ENCODE data around the gene ZFP91.

Gene ZFP91

GRCh38 chr11:58592760-58593472, 14.1 kb downstream of the ZFP91 start:
- no peaks in the 10 kb centered on the region for H3K9me3 ChIP-seq (ENCODE audit: insufficient read depth, low read length)
- peaks cover 22% of the 10 kb centered on the region; the same call in 1 of the 2 replicates for H3K36me3 ChIP-seq (ENCODE audit: low read length)
- no peaks in the 10 kb centered on the region for H3K27me3 ChIP-seq (ENCODE audit: low read length)
- no peak overlapping the region for H3K4me2 ChIP-seq (ENCODE audit: low read depth, low read length, poor library complexity, severe bottlenecking)
- no peak overlapping the region for H3K9ac ChIP-seq (ENCODE audit: low read length)
- peaks cover 100% of the 10 kb centered on the region for H3K79me2 ChIP-seq (ENCODE audit: insufficient read depth, low read length)
- H3K27ac ChIP-seq (ENCODE audit: low read depth, low read length), result no peak overlapping the region
- no peak overlapping the region for H3K4me3 ChIP-seq (ENCODE audit: insufficient read depth, low read length, poor library complexity, severe bottlenecking)
- no peak overlapping the region for H2AFZ ChIP-seq (ENCODE audit: low read depth, low read length, severe bottlenecking)
- peaks cover 9% of the 10 kb centered on the region for H3F3A ChIP-seq (ENCODE audit: insufficient read depth)
- peaks cover 28% of the 10 kb centered on the region; the same call in 1 of the 2 replicates for H4K20me1 ChIP-seq (ENCODE audit: low read depth, low read length)
- H3K9me2 ChIP-seq (replicated peaks; ENCODE audit: insufficient read depth, low read length), result no peaks in the 10 kb centered on the region
- TF ChIP-seq CTCF (IDR thresholded peaks at IDR 0.05; ENCODE audit: insufficient read depth, low read length, poor library complexity, severe bottlenecking), result no peak
- TF ChIP-seq EZH2phosphoT487 (conservative IDR thresholded peaks at IDR 0.05; ENCODE audit: low read length), result no peak

GRCh38 chr11:58594826-58595225, 16.0 kb downstream of the ZFP91 start:
- Histone ChIP-seq H3K36me3 (ENCODE audit: low read length) (peaks cover 23% of the 10 kb centered on the region), H3K27me3 (ENCODE audit: low read length) (no peaks in the 10 kb centered on the region), H3K27ac (ENCODE audit: low read depth, low read length) (no peak overlapping the region), H3K9me3 (ENCODE audit: insufficient read depth, low read length) (no peaks in the 10 kb centered on the region), H3K79me2 (ENCODE audit: insufficient read depth, low read length) (peaks cover 100% of the 10 kb centered on the region), H3K9me2 (replicated peaks; ENCODE audit: insufficient read depth, low read length) (no peaks in the 10 kb centered on the region), H2AFZ (ENCODE audit: low read depth, low read length, severe bottlenecking) (no peak overlapping the region), H3K4me2 (ENCODE audit: low read depth, low read length, poor library complexity, severe bottlenecking) (no peak overlapping the region), H3F3A (ENCODE audit: insufficient read depth) (peaks cover 9% of the 10 kb centered on the region), H3K4me3 (ENCODE audit: insufficient read depth, low read length, poor library complexity, severe bottlenecking) (no peak overlapping the region), H4K20me1 (ENCODE audit: low read depth, low read length) (peaks cover 38% of the 10 kb centered on the region), H3K9ac (ENCODE audit: low read length) (no peak overlapping the region)
- no peak for TF ChIP-seq EZH2phosphoT487 (conservative IDR thresholded peaks at IDR 0.05; ENCODE audit: low read length)
- TF ChIP-seq CTCF (IDR thresholded peaks at IDR 0.05; ENCODE audit: insufficient read depth, low read length, poor library complexity, severe bottlenecking), result no peak

GRCh38 chr11:58596621-58597020, 17.8 kb downstream of the ZFP91 start:
- H3F3A ChIP-seq (ENCODE audit: insufficient read depth), result peaks cover 9% of the 10 kb centered on the region; the same call in 1 of the 2 replicates
- H3K9ac ChIP-seq (ENCODE audit: low read length), result no peak overlapping the region
- H4K20me1 ChIP-seq (ENCODE audit: low read depth, low read length), result peaks cover 56% of the 10 kb centered on the region
- no peak overlapping the region for H3K4me3 ChIP-seq (ENCODE audit: insufficient read depth, low read length, poor library complexity, severe bottlenecking)
- peaks cover 18% of the 10 kb centered on the region for H3K36me3 ChIP-seq (ENCODE audit: low read length)
- no peak overlapping the region for H2AFZ ChIP-seq (ENCODE audit: low read depth, low read length, severe bottlenecking)
- H3K9me3 ChIP-seq (ENCODE audit: insufficient read depth, low read length), result no peaks in the 10 kb centered on the region
- no peaks in the 10 kb centered on the region for H3K27me3 ChIP-seq (ENCODE audit: low read length)
- no peak overlapping the region for H3K27ac ChIP-seq (ENCODE audit: low read depth, low read length)
- H3K9me2 ChIP-seq (replicated peaks; ENCODE audit: insufficient read depth, low read length), result no peaks in the 10 kb centered on the region
- TF ChIP-seq CTCF (IDR thresholded peaks at IDR 0.05; ENCODE audit: insufficient read depth, low read length, poor library complexity, severe bottlenecking), result no peak
- no peak for TF ChIP-seq EZH2phosphoT487 (conservative IDR thresholded peaks at IDR 0.05; ENCODE audit: low read length)
- H3K4me2 ChIP-seq (ENCODE audit: low read depth, low read length, poor library complexity, severe bottlenecking), result no peak overlapping the region
- H3K79me2 ChIP-seq (ENCODE audit: insufficient read depth, low read length), result peaks cover 100% of the 10 kb centered on the region

All from SU-DHL-6 (cell line).